Measurements from ENCODE around the gene SLC9A9. TPM values are rescaled to one million over a fixed set of nuclear protein-coding genes. Genes with fewer than 3 reads are reported as not detected.

The SLC9A9 gene
- total and polyA plus RNA-seq, 10 donors = 10.8 to 58.2 (median 44.7) TPM

DNA sequence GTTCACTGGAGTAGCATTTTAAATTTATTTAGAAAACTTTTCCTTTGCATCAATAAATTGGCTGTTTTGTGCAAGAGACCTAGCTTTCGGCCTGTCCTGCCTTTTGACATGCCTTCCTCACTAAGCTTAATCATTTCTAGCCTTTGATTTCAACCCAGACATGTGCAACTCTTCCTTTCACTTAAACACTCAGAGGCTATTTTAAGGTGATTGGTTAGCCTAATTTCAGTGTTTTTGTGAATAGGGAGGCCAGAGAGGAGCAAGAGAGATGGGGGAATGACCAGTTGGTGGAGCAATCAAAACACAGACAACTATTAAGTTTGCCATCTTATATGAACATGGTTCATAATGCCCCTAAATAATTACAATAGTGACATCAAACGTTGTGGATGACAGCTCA, 333.4 kb downstream of the SLC9A9 start:
- Histone ChIP-seq H3K27me3 (replicated peaks in 1 of 7) (no peaks in the 10 kb centered on the region), H3K4me1 (no peaks in the 10 kb centered on the region), H3K4me3 (no peak overlapping the region), H3K36me3 (no peaks in the 10 kb centered on the region), H3K9me3 (no peaks in the 10 kb centered on the region), H3K27ac (no peak overlapping the region)
- intact Hi-C loops (cut with DNase I; ENCODE audit: low total_unique reads) = no loop called here
- 78 to 88% (median 82%) methylated on average over 2 of the region's 2 CpGs for WGBS, 5 donors
- TF ChIP-seq POLR2AphosphoS5 (IDR thresholded peaks at IDR 0.05) (no peak), POLR2A (IDR thresholded peaks at IDR 0.05) (no peak)
- TF ChIP-seq, protein P1, sequence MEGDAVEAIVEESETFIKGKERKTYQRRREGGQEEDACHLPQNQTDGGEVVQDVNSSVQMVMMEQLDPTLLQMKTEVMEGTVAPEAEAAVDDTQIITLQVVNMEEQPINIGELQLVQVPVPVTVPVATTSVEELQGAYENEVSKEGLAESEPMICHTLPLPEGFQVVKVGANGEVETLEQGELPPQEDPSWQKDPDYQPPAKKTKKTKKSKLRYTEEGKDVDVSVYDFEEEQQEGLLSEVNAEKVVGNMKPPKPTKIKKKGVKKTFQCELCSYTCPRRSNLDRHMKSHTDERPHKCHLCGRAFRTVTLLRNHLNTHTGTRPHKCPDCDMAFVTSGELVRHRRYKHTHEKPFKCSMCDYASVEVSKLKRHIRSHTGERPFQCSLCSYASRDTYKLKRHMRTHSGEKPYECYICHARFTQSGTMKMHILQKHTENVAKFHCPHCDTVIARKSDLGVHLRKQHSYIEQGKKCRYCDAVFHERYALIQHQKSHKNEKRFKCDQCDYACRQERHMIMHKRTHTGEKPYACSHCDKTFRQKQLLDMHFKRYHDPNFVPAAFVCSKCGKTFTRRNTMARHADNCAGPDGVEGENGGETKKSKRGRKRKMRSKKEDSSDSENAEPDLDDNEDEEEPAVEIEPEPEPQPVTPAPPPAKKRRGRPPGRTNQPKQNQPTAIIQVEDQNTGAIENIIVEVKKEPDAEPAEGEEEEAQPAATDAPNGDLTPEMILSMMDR (IDR thresholded peaks at IDR 0.05 in 8 of 11, conservative IDR thresholded peaks at IDR 0.05 in 3 of 11) = no peak
- no peak for DNase-seq

DNA sequence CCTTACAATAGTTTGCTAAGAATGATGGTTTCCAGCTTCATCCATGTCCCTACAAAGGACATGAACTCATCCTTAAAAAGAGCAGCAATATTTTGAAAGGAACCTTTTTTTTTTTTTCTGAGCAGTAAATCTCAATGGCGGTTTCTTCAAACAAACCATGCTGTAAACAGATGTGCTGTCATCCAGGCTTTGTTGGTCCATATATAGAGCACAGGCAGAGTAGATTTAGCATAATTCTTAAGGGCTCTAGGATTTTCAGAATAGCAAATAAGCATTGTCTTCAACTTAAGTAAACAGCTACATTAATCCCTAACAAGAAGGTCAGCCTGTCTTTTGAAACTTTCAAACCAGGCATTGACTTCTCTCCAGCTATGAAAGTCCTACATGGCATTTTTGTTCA, 334.2 kb downstream of the SLC9A9 start:
- no peak overlapping the region for H3K4me3 ChIP-seq
- intact Hi-C loops (cut with DNase I; ENCODE audit: low total_unique reads) = no loop called here
- no peak overlapping the region for H3K27ac ChIP-seq
- H3K9me3 ChIP-seq = no peaks in the 10 kb centered on the region
- TF ChIP-seq POLR2A (IDR thresholded peaks at IDR 0.05) (no peak), POLR2AphosphoS5 (IDR thresholded peaks at IDR 0.05) (no peak)
- TF ChIP-seq, protein P1 (IDR thresholded peaks at IDR 0.05 in 8 of 11, conservative IDR thresholded peaks at IDR 0.05 in 3 of 11) = no peak
- H3K36me3 ChIP-seq = no peaks in the 10 kb centered on the region
- DNase-seq = no peak
- no peaks in the 10 kb centered on the region for H3K27me3 ChIP-seq (replicated peaks in 1 of 7)
- no peaks in the 10 kb centered on the region for H3K4me1 ChIP-seq
- WGBS, 5 donors = 92 to 100% (median 96%) methylated on average over 1 of the region's 1 CpG

DNA sequence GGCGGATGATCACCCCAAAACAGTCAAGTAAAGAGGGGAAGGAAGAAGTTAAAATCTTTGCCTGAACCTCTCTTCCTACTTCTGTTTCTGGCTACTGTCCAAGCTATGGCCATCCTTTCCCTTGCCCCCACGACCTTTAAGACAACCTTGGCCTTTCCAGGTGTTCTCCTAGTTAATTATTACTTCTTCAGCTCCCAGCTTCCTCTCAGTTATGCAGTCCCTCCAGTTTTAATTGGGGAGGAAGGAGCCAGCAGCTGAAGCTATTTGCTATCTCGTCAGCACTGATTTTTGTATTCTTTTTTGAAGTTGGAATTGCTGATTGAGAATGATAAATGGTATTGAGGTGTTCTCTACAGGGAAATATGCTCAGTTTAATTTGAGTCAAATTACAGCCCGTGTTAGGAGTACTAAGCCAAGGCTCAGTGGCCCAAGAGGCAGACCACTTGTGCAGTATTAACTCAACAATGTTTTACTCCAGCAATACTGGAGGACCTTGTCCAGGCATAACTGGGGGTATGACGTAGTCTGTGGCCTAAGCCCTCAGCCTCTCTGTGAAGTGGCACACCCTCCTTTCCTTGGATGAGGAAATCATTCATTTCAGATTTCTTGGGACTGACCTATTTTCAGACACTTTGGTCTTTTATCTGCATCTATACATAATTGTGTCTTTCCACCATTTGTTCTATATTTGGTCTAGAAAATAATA, 336.9 kb downstream of the SLC9A9 start:
- Histone ChIP-seq H3K36me3 (no peaks in the 10 kb centered on the region), H3K4me1 (no peaks in the 10 kb centered on the region), H3K27ac (no peak overlapping the region), H3K9me3 (no peaks in the 10 kb centered on the region), H3K27me3 (replicated peaks in 1 of 7) (no peaks in the 10 kb centered on the region), H3K4me3 (no peak overlapping the region)
- TF ChIP-seq, protein P1 (IDR thresholded peaks at IDR 0.05 in 8 of 11, conservative IDR thresholded peaks at IDR 0.05 in 3 of 11) = no peak
- TF ChIP-seq POLR2AphosphoS5 (IDR thresholded peaks at IDR 0.05) (no peak), POLR2A (IDR thresholded peaks at IDR 0.05) (no peak)
- no peak for DNase-seq
- 77 to 88% (median 81%) methylated on average over 5 of the region's 5 CpGs for WGBS, 5 donors
- intact Hi-C loops (cut with DNase I; ENCODE audit: low total_unique reads) = no loop called here

DNA sequence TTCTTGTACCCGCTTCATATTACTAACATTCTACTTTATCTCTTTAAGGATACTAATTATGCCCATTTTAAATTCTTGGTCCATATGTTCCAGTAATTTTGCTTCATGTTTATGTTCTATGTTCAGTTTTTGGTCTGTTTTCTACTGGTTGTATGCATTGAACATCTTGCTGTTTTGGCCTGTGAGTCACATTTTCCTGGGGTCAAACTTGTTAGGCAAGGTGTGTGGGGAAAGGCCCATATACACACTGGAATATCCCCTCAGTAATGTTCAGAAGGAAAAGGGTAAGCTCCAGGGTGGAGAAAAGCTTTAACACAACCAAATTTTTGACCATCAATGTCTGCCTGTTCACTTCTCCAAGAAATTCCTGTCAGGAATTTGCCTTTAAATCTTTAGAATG, 337.7 kb downstream of the SLC9A9 start:
- H3K27ac ChIP-seq = no peak overlapping the region
- intact Hi-C loops (cut with DNase I; ENCODE audit: low total_unique reads) = no loop called here
- no peaks in the 10 kb centered on the region for H3K9me3 ChIP-seq
- H3K27me3 ChIP-seq (replicated peaks in 1 of 7) = no peaks in the 10 kb centered on the region
- TF ChIP-seq POLR2A (IDR thresholded peaks at IDR 0.05) (no peak), POLR2AphosphoS5 (IDR thresholded peaks at IDR 0.05) (no peak)
- TF ChIP-seq, protein P1 (IDR thresholded peaks at IDR 0.05 in 8 of 11, conservative IDR thresholded peaks at IDR 0.05 in 3 of 11) = no peak
- WGBS, 5 donors = 96 to 98% (median 98%) methylated on average over 1 of the region's 1 CpG
- H3K4me3 ChIP-seq = no peak overlapping the region
- DNase-seq = no peak
- no peaks in the 10 kb centered on the region for H3K36me3 ChIP-seq
- H3K4me1 ChIP-seq = no peaks in the 10 kb centered on the region
